ENCODE measurements around the gene ARID3C.

GRCh38 chr9:34648673-34649072 lies 19.8 kb upstream of the ARID3C start:
- TF ChIP-seq, protein P1, sequence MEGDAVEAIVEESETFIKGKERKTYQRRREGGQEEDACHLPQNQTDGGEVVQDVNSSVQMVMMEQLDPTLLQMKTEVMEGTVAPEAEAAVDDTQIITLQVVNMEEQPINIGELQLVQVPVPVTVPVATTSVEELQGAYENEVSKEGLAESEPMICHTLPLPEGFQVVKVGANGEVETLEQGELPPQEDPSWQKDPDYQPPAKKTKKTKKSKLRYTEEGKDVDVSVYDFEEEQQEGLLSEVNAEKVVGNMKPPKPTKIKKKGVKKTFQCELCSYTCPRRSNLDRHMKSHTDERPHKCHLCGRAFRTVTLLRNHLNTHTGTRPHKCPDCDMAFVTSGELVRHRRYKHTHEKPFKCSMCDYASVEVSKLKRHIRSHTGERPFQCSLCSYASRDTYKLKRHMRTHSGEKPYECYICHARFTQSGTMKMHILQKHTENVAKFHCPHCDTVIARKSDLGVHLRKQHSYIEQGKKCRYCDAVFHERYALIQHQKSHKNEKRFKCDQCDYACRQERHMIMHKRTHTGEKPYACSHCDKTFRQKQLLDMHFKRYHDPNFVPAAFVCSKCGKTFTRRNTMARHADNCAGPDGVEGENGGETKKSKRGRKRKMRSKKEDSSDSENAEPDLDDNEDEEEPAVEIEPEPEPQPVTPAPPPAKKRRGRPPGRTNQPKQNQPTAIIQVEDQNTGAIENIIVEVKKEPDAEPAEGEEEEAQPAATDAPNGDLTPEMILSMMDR (IDR thresholded peaks at IDR 0.05), result no peak
- no peak for TF ChIP-seq POLR2A (IDR thresholded peaks at IDR 0.05)
